GM12878 (cell line): Measurements from ENCODE around the gene SEL1L3. TPM values are rescaled to one million over a fixed set of nuclear protein-coding genes. Genes with fewer than 3 reads are reported as not detected.

ENCODE experiments used
- ATAC-seq: fragments of 200-7000 bp; cut with Tn5 transposase; 3 replicates; pipeline ENCODE4 v1.9.1; 2020; ENCODE audit warnings: mild to moderate bottlenecking, moderate library complexity
- BruUV-seq: library from RNA; stranded (reverse); fragments of 400-500 nt; replicated peaks from 2 replicates; lab custom pipeline; 2021; lab: Mats Ljungman, UMichigan
- CTCF ChIA-PET: fragments of 300-600 bp; sonication (Branson Sonifier 250); formaldehyde crosslinking; extraction: SDS; loops from one replicate; lab custom pipeline; 2021; ENCODE audit warnings: inconsistent platforms; lab: Yijun Ruan, JAX
- POLR2A ChIA-PET: fragments of 350-600 bp; formaldehyde crosslinking; extraction: SDS; loops from one replicate; lab custom pipeline; 2021; ENCODE audit warnings: inconsistent platforms; lab: Charles Lee
- RAD21 ChIA-PET: fragments of 300-600 bp; sonication (Branson Sonifier 250); formaldehyde crosslinking; loops from one replicate; lab custom pipeline; 2023; ENCODE audit warnings: antibody characterized with exemption; ENCODE audit not compliant: unreplicated experiment; lab: Charles Lee
- SMC1A ChIA-PET: fragments of 300-600 bp; sonication (Branson Sonifier 250); formaldehyde crosslinking; loops from one replicate; lab custom pipeline; 2023; ENCODE audit not compliant: unreplicated experiment, uncharacterized antibody; lab: Charles Lee
- DNase-seq: peaks from one replicate; pipeline ENCODE4 v3.0.0-alpha.2; 2011; ENCODE audit warnings: low read depth, low spot score
- FAIRE-seq: peaks from 3 replicates; lab custom pipeline; 2011; peaks lifted over from hg19 to GRCh38; lab: Jason Lieb, UNC
- H2AFZ ChIP-seq: 2 replicates; pipeline ENCODE4 v1.6.0; 2011; ENCODE audit warnings: low read depth, low read length, control low read depth; ENCODE audit not compliant: control insufficient read depth
- H3K27ac ChIP-seq: 2 replicates; pipeline ENCODE4 v1.5.1; 2011; ENCODE audit warnings: control low read depth; ENCODE audit not compliant: control insufficient read depth, insufficient read depth
- H3K27me3 ChIP-seq, 2 experiments: replicated peaks in 1 of 2; 2 replicates each; pipeline versions ENCODE4 v1.6.0 to v1.6.1; 2011; ENCODE audit warnings: low read length in 1 of 2; ENCODE audit not compliant: control insufficient read depth in 2 of 2, insufficient read depth in 2 of 2
- H3K36me3 ChIP-seq, 2 experiments: 2 replicates each; pipeline ENCODE4 v1.5.1; 2011; ENCODE audit warnings: low read length in 1 of 2; ENCODE audit not compliant: control insufficient read depth in 2 of 2, insufficient read depth in 2 of 2
- H3K4me1 ChIP-seq: 2 replicates; pipeline ENCODE4 v1.6.1; 2011; ENCODE audit warnings: mild to moderate bottlenecking, low read length, moderate library complexity, mixed read lengths; ENCODE audit not compliant: control insufficient read depth, insufficient read depth
- H3K4me2 ChIP-seq: 2 replicates; pipeline ENCODE4 v1.6.0; 2011; ENCODE audit warnings: control low read depth; ENCODE audit not compliant: control insufficient read depth, insufficient read depth
- H3K4me3 ChIP-seq: fragments of 200-600 bp; sonication (generic); 2 replicates; pipeline ENCODE4 v1.5.1; 2016
- H3K79me2 ChIP-seq: 2 replicates; pipeline ENCODE4 v1.6.0; 2011; ENCODE audit warnings: low read length; ENCODE audit not compliant: control insufficient read depth, insufficient read depth
- H3K9ac ChIP-seq: 2 replicates; pipeline ENCODE4 v1.8.0; 2011; ENCODE audit warnings: low read length, control low read depth, mixed read lengths; ENCODE audit not compliant: control insufficient read depth, insufficient read depth
- H3K9me3 ChIP-seq: replicated peaks from 3 replicates; pipeline ENCODE4 v1.5.1; 2011; ENCODE audit warnings: mild to moderate bottlenecking, low read length; ENCODE audit not compliant: control insufficient read depth, insufficient read depth
- H4K20me1 ChIP-seq: 2 replicates; pipeline ENCODE4 v1.6.0; 2011; ENCODE audit not compliant: control insufficient read depth, insufficient read depth
- ATF2 ChIP-seq: IDR thresholded peaks from 2 replicates; pipeline ENCODE4 v1.6.1; 2012; ENCODE audit warnings: low read length, inconsistent platforms
- ATF7 ChIP-seq: fragments of 450-650 bp; IDR thresholded peaks from 2 replicates; pipeline ENCODE4 v1.6.1; 2016; ENCODE audit warnings: low read depth, mild to moderate bottlenecking
- CHD2 ChIP-seq: IDR thresholded peaks from 2 replicates; pipeline ENCODE4 v1.6.1; 2011; ENCODE audit warnings: low read depth, low read length, improper control_type of control experiment, borderline replicate concordance
- DPF2 ChIP-seq: fragments of 450-650 bp; IDR thresholded peaks from 2 replicates; pipeline ENCODE4 v1.6.1; 2017; ENCODE audit warnings: mild to moderate bottlenecking
- E2F8 ChIP-seq: fragments of 450-650 bp; IDR thresholded peaks from 2 replicates; pipeline ENCODE4 v1.6.1; 2018; ENCODE audit warnings: mild to moderate bottlenecking, low read depth, moderate library complexity; ENCODE audit not compliant: partially characterized antibody
- EP300 ChIP-seq, 2 experiments: fragments of 150-350 bp in 1 of 2; IDR thresholded peaks; 2 replicates each; pipeline ENCODE4 v1.6.1; 2011 to 2012; ENCODE audit warnings: low read depth in 2 of 2, low read length in 2 of 2, borderline replicate concordance in 1 of 2, improper control_type of control experiment in 1 of 2, inconsistent platforms in 1 of 2; ENCODE audit not compliant: control insufficient read depth in 1 of 2
- ETV6 ChIP-seq, 2 experiments: fragments of 450-650 bp in 1 of 2; IDR thresholded peaks in 1 of 2; conservative IDR thresholded peaks in 1 of 2; 2 replicates each; pipeline ENCODE4 v1.6.1; 2014; ENCODE audit warnings: antibody characterized with exemption in 1 of 2, borderline replicate concordance in 1 of 2, low read depth in 1 of 2, mild to moderate bottlenecking in 1 of 2, moderate library complexity in 1 of 2
- GABPA ChIP-seq: IDR thresholded peaks from 2 replicates; pipeline ENCODE4 v1.6.1; 2014; ENCODE audit warnings: antibody characterized with exemption, low read depth, mild to moderate bottlenecking, inconsistent platforms
- IKZF2 ChIP-seq, 2 experiments: fragments of 450-650 bp; IDR thresholded peaks; 2 replicates each; pipeline ENCODE4 v1.6.1; 2017; ENCODE audit warnings: mild to moderate bottlenecking in 2 of 2, moderate library complexity in 2 of 2
- MXI1 ChIP-seq: fragments of 150-350 bp; IDR thresholded peaks from 2 replicates; pipeline ENCODE4 v1.6.1; 2011; ENCODE audit warnings: low read depth, mild to moderate bottlenecking, inconsistent platforms, low read length, improper control_type of control experiment
- NR2C2 ChIP-seq: IDR thresholded peaks from 2 replicates; pipeline ENCODE4 v1.6.1; 2011; ENCODE audit warnings: borderline replicate concordance, low read depth; ENCODE audit not compliant: control insufficient read depth, insufficient read length
- PAX5 ChIP-seq: IDR thresholded peaks from 2 replicates; pipeline ENCODE4 v1.6.1; 2011; ENCODE audit warnings: low read depth, low read length, borderline replicate concordance
- POLR2AphosphoS2 ChIP-seq: IDR thresholded peaks from 2 replicates; pipeline ENCODE4 v1.6.1; 2011; ENCODE audit warnings: low read depth, mild to moderate bottlenecking, low read length, improper control_type of control experiment, moderate library complexity
- SIX5 ChIP-seq: IDR thresholded peaks from 2 replicates; pipeline ENCODE4 v1.6.1; 2011; ENCODE audit warnings: mild to moderate bottlenecking, low read depth, low read length, moderate library complexity; ENCODE audit not compliant: severe bottlenecking
- SMAD5 ChIP-seq: IDR thresholded peaks from 2 replicates; pipeline ENCODE4 v1.6.1; 2016; ENCODE audit warnings: antibody characterized with exemption, low read depth
- SMARCA5 ChIP-seq: fragments of 450-650 bp; IDR thresholded peaks from 2 replicates; pipeline ENCODE4 v1.6.1; 2017; ENCODE audit warnings: mild to moderate bottlenecking
- TCF3 ChIP-seq: IDR thresholded peaks from 2 replicates; pipeline ENCODE4 v1.6.1; 2012; ENCODE audit warnings: low read depth, mild to moderate bottlenecking, low read length, borderline replicate concordance; ENCODE audit not compliant: insufficient read depth
- WRNIP1 ChIP-seq: IDR thresholded peaks from 2 replicates; pipeline ENCODE4 v1.6.1; 2011; ENCODE audit warnings: low read depth, low read length, improper control_type of control experiment, borderline replicate concordance
- ZBED1 ChIP-seq: IDR thresholded peaks from 2 replicates; pipeline ENCODE4 v1.6.1; 2016; ENCODE audit warnings: borderline replicate concordance
- ZNF217 ChIP-seq: fragments of 450-650 bp; IDR thresholded peaks from 2 replicates; pipeline ENCODE4 v1.6.1; 2017; ENCODE audit warnings: antibody characterized with exemption, mild to moderate bottlenecking
- WGBS: methylation state at CpG from one replicate; pipeline ENCODE4 v1.1.6; 2016; ENCODE audit warnings: low lambda C conversion rate; ENCODE audit not compliant: insufficient replicate concordance, insufficient coverage; ENCODE audit errors: missing lambda C conversion rate; 5-methylcytosine and 5-hydroxymethylcytosine counted together
- in situ Hi-C: fragments of 300-500 bp; cut with MboI; formaldehyde crosslinking; loops from 9 replicates; pipeline ENCODE4 v1.14.3; 2018; ENCODE audit warnings: mixed read lengths
- intact Hi-C: fragments of 100-400 bp; cut with micrococcal nuclease; formaldehyde crosslinking; loops from one replicate; pipeline ENCODE4 v1.14.2; 2022; ENCODE audit not compliant: unreplicated experiment
- polyA plus RNA-seq, 11 experiments: library from polyadenylated mRNA; depleted of rRNA in 4 of 11; unstranded in 6 of 11; stranded (reverse) in 5 of 11; fragments of >200 nt; fragmentation: Nextera tagmentation in 4 of 11; fragmentation: Illumina TruSeq in 1 of 11; extraction: Ambion mirVana in 4 of 11; extraction: Trizol in 1 of 11; gene quantifications; 1 replicate in 1 of 11; 2 replicates in 10 of 11; pipeline versions ENCODE4 v1.2.1 to v1.2.3, GENCODE V29; 2011 to 2016; ENCODE audit warnings: inconsistent platforms in 2 of 11, missing spikeins in 2 of 11, low read depth in 1 of 11
- total RNA-seq, 4 experiments: library from RNA; depleted of rRNA in 3 of 4; stranded (reverse); fragments of >200 nt in 3 of 4; fragmentation: Illumina TruSeq in 1 of 4; extraction: Trizol in 1 of 4; gene quantifications; 2 replicates each; pipeline versions ENCODE4 v1.2.1 to v1.2.3, GENCODE V29; 2013 to 2021

SEL1L3 gene
- total and polyA plus RNA-seq, 10 of the 15 experiments (the other 5 are each of a cell fraction or from before 2014, with no cell fraction given) = 20.4 to 82.2 (median 47.3) TPM

- TF ChIP-seq SIX5 (no peak), IKZF2 (IDR thresholded peaks at IDR 0.05) (no peak), WRNIP1 (no peak), SMAD5 (no peak), ATF2 (no peak)
These were observed 27.4 kb downstream of the SEL1L3 start (continued) for GRCh38 chr4:25835384-25835783.

GRCh38 chr4:25834411-25835107 is 28.2 kb downstream of the SEL1L3 start:
- Histone ChIP-seq H3K36me3 (peaks cover 0 to 10% of the 10 kb centered on the region in 2 experiments; a peak in 2 of 4 replicates), H2AFZ (no peak overlapping the region), H4K20me1 (no peaks in the 10 kb centered on the region), H3K9ac (no peak overlapping the region), H3K4me2 (no peak overlapping the region), H3K9me3 (no peaks in the 10 kb centered on the region), H3K79me2 (no peaks in the 10 kb centered on the region), H3K27me3 (no peaks in the 10 kb centered on the region), H3K4me3 (no peak overlapping the region), H3K27ac (no peak overlapping the region), H3K4me1 (no peaks in the 10 kb centered on the region)
- BruUV-seq = no TSS peak
- intact Hi-C loops (no loop called here), in situ Hi-C loops (no loop called here)
- ATAC-seq = no peak
- ChIA-PET POLR2A (no interaction called here), RAD21 (interaction anchor here (1.7 kb wide), 1 partner anchor 36 kb away, joined by 4 read pairs; no protein-coding TSS in a partner anchor), CTCF (interaction anchor here (0.9 to 1.2 kb wide), 3 partner anchors 13 to 232 kb away, joined by 3 read pairs; no protein-coding TSS in a partner anchor), SMC1A (interaction anchor here (0.9 to 1.7 kb wide), 7 partner anchors 9 to 69 kb away, joined by 3 read pairs; no protein-coding TSS in a partner anchor)
- 49% methylated on average over 5 of the region's 5 CpGs for WGBS
- no peak for FAIRE-seq
- no peak for DNase-seq
- no peak for TF ChIP-seq NR2C2
- TF ChIP-seq MXI1 = no peak
- no peak for TF ChIP-seq ATF7
- no peak for TF ChIP-seq CHD2
- TF ChIP-seq SMARCA5 = no peak
- no peak for TF ChIP-seq GABPA
- TF ChIP-seq ZNF217 = no peak
- TF ChIP-seq EP300 (IDR thresholded peaks at IDR 0.05; ENCODE audit: borderline replicate concordance in 1 of 2, control insufficient read depth in 1 of 2, low read depth in 2 of 2, low read length in 2 of 2) = no peak
- TF ChIP-seq ETV6 (conservative IDR thresholded peaks at IDR 0.05 in 1 of 2, IDR thresholded peaks at IDR 0.05 in 1 of 2; ENCODE audit: borderline replicate concordance in 1 of 2, low read depth in 1 of 2) = no peak
- TF ChIP-seq TCF3 = no peak
- TF ChIP-seq E2F8 = no peak
- no peak for TF ChIP-seq ZBED1
- TF ChIP-seq POLR2AphosphoS2 = no peak
- no peak for TF ChIP-seq PAX5
- no peak for TF ChIP-seq DPF2
